ENCODE results near the gene ZNF521.

Gene ZNF521

DNA sequence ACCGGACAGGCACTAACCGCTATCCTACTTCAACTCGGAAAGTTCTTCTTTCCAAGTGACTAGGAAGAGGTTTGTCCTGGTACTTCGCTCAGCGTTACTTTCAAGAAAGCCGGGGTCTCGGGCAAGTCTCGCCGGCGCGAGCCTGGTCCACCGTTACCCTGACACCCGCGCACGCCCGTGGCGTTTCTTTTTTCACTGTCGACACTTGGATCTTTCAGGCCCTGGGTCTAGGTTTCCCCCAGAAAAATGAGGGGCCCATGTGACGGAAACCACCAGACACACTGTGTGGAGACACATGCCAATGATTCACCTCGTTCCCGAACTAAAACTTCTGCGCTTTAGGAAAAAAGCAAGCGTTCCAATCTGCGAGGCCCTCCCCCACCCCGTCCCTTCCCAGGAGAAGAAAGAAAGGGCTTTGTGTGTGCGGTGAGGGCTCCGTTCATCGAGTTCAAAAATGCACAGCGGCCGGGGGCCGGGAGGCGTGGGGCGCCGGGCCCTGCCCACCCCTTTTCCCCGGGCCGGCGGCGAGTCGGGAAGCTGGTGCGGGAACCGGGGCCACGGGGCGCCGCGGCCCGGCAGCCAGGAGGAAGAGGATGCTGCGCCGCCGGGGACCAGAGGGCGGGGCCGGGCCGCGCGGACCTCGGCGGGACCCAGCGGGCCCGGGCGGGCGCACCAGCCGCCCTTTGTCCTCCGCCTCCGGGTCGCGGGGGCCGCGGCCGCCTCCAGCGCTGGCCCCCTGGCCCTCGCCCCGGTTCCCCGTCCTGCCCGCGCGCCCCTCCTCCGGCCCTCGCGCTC is 2.6 kb downstream of the ZNF521 start:
- Histone ChIP-seq H3K36me3 (replicated peaks) (no peaks in the 10 kb centered on the region), H3K9me3 (no peaks in the 10 kb centered on the region), H3K4me3 (no peak overlapping the region), H3K27me3 (ENCODE audit: low read depth) (peaks cover 63% of the 10 kb centered on the region), H3K4me1 (peaks cover 3% of the 10 kb centered on the region; the same call in 1 of the 2 replicates)
- peak in 1 of 2 experiments; percentile 19 for DNase-seq (ENCODE audit: low spot score in 2 of 2)
- in situ Hi-C loops (cut with MboI; ENCODE audit: low sequenced_read_pairs): no loop called here

GRCh38 chr18:25348386-25349130 is 3.4 kb downstream of the ZNF521 start:
- Histone ChIP-seq H3K27me3 (ENCODE audit: low read depth) (peaks cover 59% of the 10 kb centered on the region), H3K4me3 (no peak overlapping the region), H3K4me1 (peaks cover 3% of the 10 kb centered on the region; the same call in 1 of the 2 replicates), H3K36me3 (replicated peaks) (no peaks in the 10 kb centered on the region), H3K9me3 (no peaks in the 10 kb centered on the region)
- DNase-seq (ENCODE audit: low spot score in 2 of 2): no peak
- in situ Hi-C loops (cut with MboI; ENCODE audit: low sequenced_read_pairs): no loop called here

GRCh38 chr18:25346561-25346960 is 5.4 kb downstream of the ZNF521 start:
- in situ Hi-C loops (cut with MboI; ENCODE audit: low sequenced_read_pairs): no loop called here
- H3K4me1 ChIP-seq: peaks cover 3% of the 10 kb centered on the region; the same call in 1 of the 2 replicates
- H3K36me3 ChIP-seq (replicated peaks): no peaks in the 10 kb centered on the region
- DNase-seq (ENCODE audit: low spot score in 2 of 2): no peak
- H3K4me3 ChIP-seq: no peak overlapping the region
- H3K9me3 ChIP-seq: no peaks in the 10 kb centered on the region
- peaks cover 47% of the 10 kb centered on the region for H3K27me3 ChIP-seq (ENCODE audit: low read depth)

GRCh38 chr18:25345081-25345866 is 6.7 kb downstream of the ZNF521 start:
- Histone ChIP-seq H3K4me1 (no peaks in the 10 kb centered on the region), H3K36me3 (replicated peaks) (no peaks in the 10 kb centered on the region), H3K27me3 (ENCODE audit: low read depth) (peaks cover 42% of the 10 kb centered on the region), H3K9me3 (no peaks in the 10 kb centered on the region), H3K4me3 (no peak overlapping the region)
- DNase-seq (ENCODE audit: low spot score in 2 of 2): no peak
- in situ Hi-C loops (cut with MboI; ENCODE audit: low sequenced_read_pairs): no loop called here

- in situ Hi-C loops (cut with MboI; ENCODE audit: low sequenced_read_pairs): no loop called here
- Histone ChIP-seq H3K36me3 (replicated peaks) (no peaks in the 10 kb centered on the region), H3K27me3 (ENCODE audit: low read depth) (peaks cover 12% of the 10 kb centered on the region), H3K9me3 (no peaks in the 10 kb centered on the region), H3K4me1 (no peaks in the 10 kb centered on the region), H3K4me3 (no peak overlapping the region)
- DNase-seq (ENCODE audit: low spot score in 2 of 2): no peak
Observed at GRCh38 chr18:25341831-25342230, 10.1 kb downstream of the ZNF521 start.

- in situ Hi-C loops (cut with MboI; ENCODE audit: low sequenced_read_pairs): no loop called here
- no peak for DNase-seq (ENCODE audit: low spot score in 2 of 2)
- peaks cover 2% of the 10 kb centered on the region; the same call in 1 of the 2 replicates for H3K27me3 ChIP-seq (ENCODE audit: low read depth)
- H3K4me1 ChIP-seq: no peaks in the 10 kb centered on the region
- no peaks in the 10 kb centered on the region for H3K9me3 ChIP-seq
- no peaks in the 10 kb centered on the region for H3K36me3 ChIP-seq (replicated peaks)
- no peak overlapping the region for H3K4me3 ChIP-seq
Observed at GRCh38 chr18:25340762-25341161, 11.2 kb downstream of the ZNF521 start.

DNA sequence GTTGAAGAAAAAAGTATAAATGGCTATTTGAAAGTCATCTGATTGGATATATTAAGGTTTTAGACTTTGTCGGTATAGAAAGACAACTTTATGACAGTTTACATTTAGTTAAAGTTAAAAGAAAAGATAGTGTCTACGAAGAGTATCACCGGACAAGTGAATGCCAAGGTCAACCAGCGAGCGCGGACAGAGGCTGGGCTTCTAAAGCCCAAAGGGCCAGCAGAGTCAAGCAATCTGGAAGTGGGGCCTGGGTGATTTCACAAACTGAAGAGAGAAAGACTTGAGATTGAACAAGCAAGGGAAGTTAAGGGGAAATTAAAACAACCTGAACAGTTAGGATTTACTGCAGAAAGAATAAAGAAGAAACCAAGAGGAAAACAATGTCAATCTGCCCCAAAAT is 16.3 kb downstream of the ZNF521 start:
- no peaks in the 10 kb centered on the region for H3K9me3 ChIP-seq
- H3K36me3 ChIP-seq (replicated peaks): no peaks in the 10 kb centered on the region
- no peak overlapping the region for H3K4me3 ChIP-seq
- no peaks in the 10 kb centered on the region for H3K4me1 ChIP-seq
- in situ Hi-C loops (cut with MboI; ENCODE audit: low sequenced_read_pairs): no loop called here
- DNase-seq (ENCODE audit: low spot score in 2 of 2): no peak
- H3K27me3 ChIP-seq (ENCODE audit: low read depth): peaks cover 2% of the 10 kb centered on the region; the same call in 1 of the 2 replicates

DNA sequence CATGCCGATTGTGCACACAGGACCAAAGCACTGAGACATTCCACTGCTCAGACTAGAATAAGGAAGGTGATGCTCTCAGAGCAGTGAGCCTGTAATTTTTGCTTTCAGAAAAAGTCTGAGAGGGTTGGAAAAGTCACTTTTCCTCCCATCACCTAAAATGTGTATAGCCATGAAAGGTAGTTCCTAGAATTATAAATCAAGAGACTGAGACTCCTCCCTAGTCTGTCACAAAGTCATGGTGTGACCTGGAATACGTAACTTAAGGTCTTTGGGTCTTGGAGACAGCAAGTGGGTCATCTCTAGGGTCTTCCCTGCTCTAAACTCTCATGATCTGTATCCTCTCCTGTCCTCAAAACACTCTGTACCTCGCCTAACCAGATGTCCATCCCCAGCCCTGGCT is 16.9 kb downstream of the ZNF521 start:
- DNase-seq (ENCODE audit: low spot score in 2 of 2): no peak
- no peaks in the 10 kb centered on the region for H3K4me1 ChIP-seq
- in situ Hi-C loops (cut with MboI; ENCODE audit: low sequenced_read_pairs): no loop called here
- H3K27me3 ChIP-seq (ENCODE audit: low read depth): peaks cover 2% of the 10 kb centered on the region; the same call in 1 of the 2 replicates
- H3K36me3 ChIP-seq (replicated peaks): no peaks in the 10 kb centered on the region
- H3K4me3 ChIP-seq: no peak overlapping the region
- no peaks in the 10 kb centered on the region for H3K9me3 ChIP-seq

DNA sequence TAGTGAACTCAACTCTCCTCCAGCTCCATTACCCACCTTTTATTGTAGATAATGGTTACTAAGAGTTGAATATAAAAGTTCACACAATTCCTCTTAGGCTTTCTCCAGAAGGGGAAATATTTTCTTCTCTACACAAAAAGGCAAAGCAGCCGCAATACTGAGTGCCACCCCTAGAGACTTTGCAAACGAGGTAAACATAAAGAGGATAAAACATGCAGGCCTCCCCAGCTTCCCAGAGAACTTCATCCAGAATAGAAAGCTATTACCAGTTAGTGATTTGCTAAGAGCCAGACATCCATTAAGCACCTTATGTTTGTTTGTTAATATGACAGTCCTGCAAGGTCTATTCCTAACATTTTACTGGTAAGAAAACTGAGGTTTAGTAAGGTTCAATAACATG is 17.4 kb downstream of the ZNF521 start:
- Histone ChIP-seq H3K27me3 (ENCODE audit: low read depth) (peaks cover 2% of the 10 kb centered on the region; the same call in 1 of the 2 replicates), H3K9me3 (no peaks in the 10 kb centered on the region), H3K4me3 (no peak overlapping the region), H3K36me3 (replicated peaks) (no peaks in the 10 kb centered on the region), H3K4me1 (no peaks in the 10 kb centered on the region)
- in situ Hi-C loops (cut with MboI; ENCODE audit: low sequenced_read_pairs): no loop called here
- DNase-seq (ENCODE audit: low spot score in 2 of 2): no peak

- no peaks in the 10 kb centered on the region for H3K27me3 ChIP-seq (ENCODE audit: low read depth)
- no peak for DNase-seq (ENCODE audit: low spot score in 2 of 2)
- H3K36me3 ChIP-seq (replicated peaks): no peaks in the 10 kb centered on the region
- no peaks in the 10 kb centered on the region for H3K9me3 ChIP-seq
- in situ Hi-C loops (cut with MboI; ENCODE audit: low sequenced_read_pairs): no loop called here
- H3K4me1 ChIP-seq: no peaks in the 10 kb centered on the region
- no peak overlapping the region for H3K4me3 ChIP-seq
Observed at GRCh38 chr18:25332002-25332401, 20.0 kb downstream of the ZNF521 start.

GRCh38 chr18:25329783-25330182 is 22.2 kb downstream of the ZNF521 start:
- Histone ChIP-seq H3K27me3 (ENCODE audit: low read depth) (no peaks in the 10 kb centered on the region), H3K36me3 (replicated peaks) (no peaks in the 10 kb centered on the region), H3K4me3 (no peak overlapping the region), H3K4me1 (no peaks in the 10 kb centered on the region), H3K9me3 (no peaks in the 10 kb centered on the region)
- in situ Hi-C loops (cut with MboI; ENCODE audit: low sequenced_read_pairs): no loop called here
- DNase-seq (ENCODE audit: low spot score in 2 of 2): no peak

- Histone ChIP-seq H3K4me1 (no peaks in the 10 kb centered on the region), H3K36me3 (replicated peaks) (no peaks in the 10 kb centered on the region), H3K27me3 (ENCODE audit: low read depth) (no peaks in the 10 kb centered on the region), H3K9me3 (no peaks in the 10 kb centered on the region), H3K4me3 (no peak overlapping the region)
- no peak for DNase-seq (ENCODE audit: low spot score in 2 of 2)
- in situ Hi-C loops (cut with MboI; ENCODE audit: low sequenced_read_pairs): no loop called here
Observed at GRCh38 chr18:25327584-25327983, 24.4 kb downstream of the ZNF521 start.

GRCh38 chr18:25326361-25326952 is 25.5 kb downstream of the ZNF521 start:
- H3K4me3 ChIP-seq: no peak overlapping the region
- H3K36me3 ChIP-seq (replicated peaks): no peaks in the 10 kb centered on the region
- H3K4me1 ChIP-seq: no peaks in the 10 kb centered on the region
- H3K9me3 ChIP-seq: no peaks in the 10 kb centered on the region
- no peaks in the 10 kb centered on the region for H3K27me3 ChIP-seq (ENCODE audit: low read depth)
- in situ Hi-C loops (cut with MboI; ENCODE audit: low sequenced_read_pairs): no loop called here
- no peak for DNase-seq (ENCODE audit: low spot score in 2 of 2)
